ENCODE data around the gene NEMP2. TPM values are rescaled to one million over a fixed set of nuclear protein-coding genes. Genes with fewer than 3 reads are reported as not detected.

The NEMP2 gene
- total RNA-seq, 2 experiments from 2014 or later = 28.8 to 30.0 TPM

DNA sequence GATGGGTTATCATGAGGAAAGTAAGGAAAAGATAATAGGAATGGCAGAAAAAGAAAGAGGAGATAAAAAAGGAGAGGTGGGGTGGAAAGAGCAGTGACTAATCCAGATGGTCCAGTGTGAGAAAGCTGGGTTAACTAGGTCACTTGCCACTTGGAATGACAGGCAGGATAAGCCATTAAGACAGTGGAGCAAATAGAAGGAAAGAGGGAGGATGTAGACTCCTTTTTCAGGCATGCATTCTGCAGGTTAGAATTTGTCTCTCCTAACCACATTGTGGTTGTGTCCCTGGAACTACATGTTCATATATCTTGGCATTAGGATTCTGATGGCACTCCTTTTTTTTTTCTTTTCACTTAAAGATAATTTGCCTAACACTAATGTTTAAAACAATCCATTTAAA, 13.4 kb upstream of the NEMP2 start:
- H3K4me1 Mint-ChIP-seq (ENCODE audit: low read depth) = peaks cover 11% of the 10 kb centered on the region
- DNase-seq = no peak
- intact Hi-C loops (cut with micrococcal nuclease) = no loop called here
- ChIA-PET CTCF (no interaction called here), POLR2A (no interaction called here)
- no peaks in the 10 kb centered on the region for H3K27me3 Mint-ChIP-seq
- H3K4me3 Mint-ChIP-seq = no peak overlapping the region
- peaks cover 8% of the 10 kb centered on the region for H3K36me3 Mint-ChIP-seq
- peaks cover 1% of the 10 kb centered on the region for H3K9me3 Mint-ChIP-seq
- H3K27ac Mint-ChIP-seq = no peak overlapping the region

GRCh38 chr2:190546734-190547133, 12.2 kb upstream of the NEMP2 start:
- intact Hi-C loops (cut with micrococcal nuclease) = no loop called here
- no peaks in the 10 kb centered on the region for H3K27me3 Mint-ChIP-seq
- no peak for DNase-seq
- POLR2A ChIA-PET = no interaction called here
- H3K4me1 Mint-ChIP-seq (ENCODE audit: low read depth) = peaks cover 7% of the 10 kb centered on the region
- peaks cover 17% of the 10 kb centered on the region for H3K36me3 Mint-ChIP-seq
- CTCF ChIA-PET = no interaction called here
- peaks cover 13% of the 10 kb centered on the region for H3K9me3 Mint-ChIP-seq
- no peak overlapping the region for H3K27ac Mint-ChIP-seq
- H3K4me3 Mint-ChIP-seq = no peak overlapping the region

GRCh38 chr2:190545555-190546385, 11.2 kb upstream of the NEMP2 start:
- ChIA-PET CTCF (no interaction called here), POLR2A (no interaction called here)
- no peak overlapping the region for H3K27ac Mint-ChIP-seq
- H3K4me1 Mint-ChIP-seq (ENCODE audit: low read depth) = peaks cover 5% of the 10 kb centered on the region
- peaks cover 22% of the 10 kb centered on the region for H3K9me3 Mint-ChIP-seq
- H3K4me3 Mint-ChIP-seq = no peak overlapping the region
- H3K27me3 Mint-ChIP-seq = no peaks in the 10 kb centered on the region
- H3K36me3 Mint-ChIP-seq = peaks cover 26% of the 10 kb centered on the region
- DNase-seq = no peak
- intact Hi-C loops (cut with micrococcal nuclease) = no loop called here

GRCh38 chr2:190545093-190545492, 10.6 kb upstream of the NEMP2 start:
- Mint-ChIP-seq H3K4me3 (no peak overlapping the region), H3K27me3 (no peaks in the 10 kb centered on the region), H3K36me3 (peaks cover 33% of the 10 kb centered on the region), H3K27ac (no peak overlapping the region), H3K4me1 (ENCODE audit: low read depth) (peaks cover 5% of the 10 kb centered on the region), H3K9me3 (peaks cover 29% of the 10 kb centered on the region)
- intact Hi-C loops (cut with micrococcal nuclease) = no loop called here
- POLR2A ChIA-PET = no interaction called here
- no peak for DNase-seq
- CTCF ChIA-PET = no interaction called here

- no peaks in the 10 kb centered on the region for H3K27me3 Mint-ChIP-seq
- H3K4me1 Mint-ChIP-seq (ENCODE audit: low read depth) = peaks cover 17% of the 10 kb centered on the region
- H3K4me3 Mint-ChIP-seq = no peak overlapping the region
- H3K27ac Mint-ChIP-seq = no peak overlapping the region
- H3K9me3 Mint-ChIP-seq = peaks cover 68% of the 10 kb centered on the region
- ChIA-PET CTCF (no interaction called here), POLR2A (no interaction called here)
- intact Hi-C loops (cut with micrococcal nuclease) = no loop called here
- peaks cover 71% of the 10 kb centered on the region for H3K36me3 Mint-ChIP-seq
- DNase-seq = no peak
These were observed 5.5 kb upstream of the NEMP2 start for GRCh38 chr2:190540048-190540447.

- Mint-ChIP-seq H3K36me3 (peaks cover 73% of the 10 kb centered on the region), H3K9me3 (peaks cover 68% of the 10 kb centered on the region), H3K27me3 (no peaks in the 10 kb centered on the region), H3K4me1 (ENCODE audit: low read depth) (peaks cover 22% of the 10 kb centered on the region), H3K27ac (no peak overlapping the region), H3K4me3 (no peak overlapping the region)
- no peak for DNase-seq
- intact Hi-C loops (cut with micrococcal nuclease) = no loop called here
- ChIA-PET CTCF (no interaction called here), POLR2A (no interaction called here)
These were observed 3.7 kb upstream of the NEMP2 start for GRCh38 chr2:190538201-190538600.

- Mint-ChIP-seq H3K27me3 (no peaks in the 10 kb centered on the region), H3K4me3 (no peak overlapping the region), H3K36me3 (peaks cover 69% of the 10 kb centered on the region), H3K4me1 (ENCODE audit: low read depth) (peaks cover 26% of the 10 kb centered on the region), H3K9me3 (peaks cover 66% of the 10 kb centered on the region), H3K27ac (no peak overlapping the region)
- intact Hi-C loops (cut with micrococcal nuclease) = no loop called here
- ChIA-PET CTCF (no interaction called here), POLR2A (no interaction called here)
- DNase-seq = no peak
These were observed 3.2 kb upstream of the NEMP2 start for GRCh38 chr2:190537765-190538164.

DNA sequence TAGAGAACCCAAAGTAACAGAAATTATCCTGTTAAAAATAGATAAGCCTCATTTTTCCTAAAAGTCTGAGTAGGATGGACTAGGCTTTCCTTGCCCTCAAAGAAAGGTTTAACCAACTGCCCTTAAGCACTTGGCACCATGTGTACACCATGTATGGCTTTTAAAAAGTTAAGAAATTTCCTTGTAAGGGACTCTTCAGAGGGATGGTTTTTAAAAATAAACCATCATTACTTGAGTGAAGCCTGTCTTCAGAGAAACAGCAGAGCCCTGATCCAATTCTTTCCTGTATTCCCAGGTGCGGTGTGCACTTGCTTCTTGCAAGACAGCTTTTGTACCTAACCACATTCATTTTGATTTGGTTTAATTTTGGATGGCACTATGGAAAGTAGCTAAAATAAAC, 1.1 kb upstream of the NEMP2 start:
- Mint-ChIP-seq H3K27ac (peak overlapping the region; percentile 67), H3K9me3 (peaks cover 44% of the 10 kb centered on the region), H3K4me1 (ENCODE audit: low read depth) (peaks cover 46% of the 10 kb centered on the region), H3K27me3 (no peaks in the 10 kb centered on the region), H3K4me3 (peak overlapping the region; percentile 95), H3K36me3 (peaks cover 50% of the 10 kb centered on the region)
- no peak for DNase-seq
- intact Hi-C loops (cut with micrococcal nuclease) = loop anchor here (2.0 kb wide), 1 partner anchor 187 kb away; no protein-coding TSS in a partner anchor
- ChIA-PET POLR2A (no interaction called here), CTCF (no interaction called here)

GRCh38 chr2:190535121-190535439, 558 bp upstream of the NEMP2 start:
- H3K36me3 Mint-ChIP-seq = peaks cover 45% of the 10 kb centered on the region
- intact Hi-C loops (cut with micrococcal nuclease) = loop anchor here (2.0 kb wide), 1 partner anchor 188 kb away; no protein-coding TSS in a partner anchor
- ChIA-PET CTCF (interaction anchor here (3.5 kb wide), 1 partner anchor 145 kb away, joined by 16 read pairs; no protein-coding TSS in a partner anchor), POLR2A (interaction anchor here (1.0 to 1.8 kb wide), 4 partner anchors 125 to 215 kb away, joined by 3 to 11 read pairs (median 4); partner anchors contain the start of gene HIBCH)
- no peaks in the 10 kb centered on the region for H3K27me3 Mint-ChIP-seq
- peaks cover 39% of the 10 kb centered on the region for H3K9me3 Mint-ChIP-seq
- DNase-seq = no peak
- H3K4me1 Mint-ChIP-seq (ENCODE audit: low read depth) = peaks cover 51% of the 10 kb centered on the region
- peak overlapping the region; percentile 95 for H3K4me3 Mint-ChIP-seq
- H3K27ac Mint-ChIP-seq = peak overlapping the region; percentile 99

DNA sequence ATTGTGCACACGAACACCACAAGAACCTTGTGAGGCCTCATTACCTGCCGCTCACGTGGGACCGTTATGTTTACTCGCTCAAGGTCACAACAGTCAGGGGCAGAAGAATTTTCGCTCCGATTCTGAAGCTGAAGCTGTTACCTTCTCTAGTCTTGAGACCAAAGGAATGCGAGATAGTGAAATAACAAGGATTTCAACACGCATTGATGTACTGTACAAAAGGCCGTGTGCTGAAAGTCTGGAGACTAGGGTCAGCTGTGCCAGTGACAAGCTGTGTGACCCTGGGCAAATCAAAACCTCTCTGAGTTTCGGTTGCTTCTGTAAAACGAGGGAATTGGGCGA, 583 bp downstream of the NEMP2 start:
- Mint-ChIP-seq H3K27ac (peak overlapping the region; percentile 99), H3K4me1 (ENCODE audit: low read depth) (peaks cover 62% of the 10 kb centered on the region), H3K9me3 (peaks cover 29% of the 10 kb centered on the region), H3K27me3 (no peaks in the 10 kb centered on the region), H3K4me3 (peak overlapping the region; percentile 95), H3K36me3 (peaks cover 37% of the 10 kb centered on the region)
- intact Hi-C loops (cut with micrococcal nuclease) = loop anchor here (1.0 to 5.0 kb wide), 13 partner anchors 14 to 1092 kb away; partner anchors contain the start of genes ASNSD1, GLS, HIBCH and ORMDL1
- DNase-seq = peak; percentile 75
- ChIA-PET POLR2A (interaction anchor here (0.6 to 1.8 kb wide), 13 partner anchors 18 to 347 kb away, joined by 3 to 11 read pairs (median 3); partner anchors contain the start of genes GLS, HIBCH and MFSD6), CTCF (interaction anchor here (0.6 to 3.5 kb wide), 4 partner anchors 143 to 189 kb away, joined by 3 to 16 read pairs (median 3); no protein-coding TSS in a partner anchor)

DNA sequence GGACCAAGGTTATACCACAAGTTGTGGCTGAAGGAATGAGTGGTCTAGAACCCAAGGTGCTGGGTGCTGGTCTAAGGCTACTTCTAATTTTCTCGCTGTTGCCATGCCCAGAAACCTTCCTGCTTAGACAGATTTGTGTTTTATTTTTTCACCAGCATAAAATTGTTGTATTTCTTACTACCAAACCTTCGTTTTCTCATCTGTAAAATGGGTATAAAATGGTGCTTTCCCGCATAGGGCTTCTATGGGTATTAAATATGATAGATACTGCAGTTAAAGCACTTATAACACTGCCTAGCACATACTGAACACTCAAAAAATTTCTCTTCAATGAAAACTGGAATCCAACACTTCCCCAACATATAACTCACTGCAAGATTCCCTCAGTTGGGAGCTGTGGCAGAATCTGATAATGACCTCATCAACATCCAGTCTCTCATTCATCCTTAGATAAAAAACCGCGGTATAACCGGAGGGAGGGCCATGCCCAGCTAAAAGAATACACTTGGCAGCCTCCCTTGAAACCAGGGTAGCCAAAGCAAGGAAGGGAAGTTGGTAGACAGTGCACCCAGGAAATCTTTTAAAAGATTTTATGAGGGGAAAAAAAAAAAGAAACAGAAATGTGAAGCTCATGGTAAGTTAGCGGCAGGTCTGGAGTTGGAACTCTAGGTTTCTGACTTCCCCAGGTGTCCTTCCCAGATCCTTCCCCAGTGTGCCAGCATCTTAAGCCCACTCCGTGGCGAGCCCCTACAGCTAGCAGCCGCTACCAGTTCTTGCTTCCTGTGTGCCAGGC, 1.2 kb downstream of the NEMP2 start:
- Mint-ChIP-seq H3K27me3 (no peaks in the 10 kb centered on the region), H3K36me3 (peaks cover 31% of the 10 kb centered on the region), H3K9me3 (peaks cover 24% of the 10 kb centered on the region), H3K27ac (peak overlapping the region; percentile 99), H3K4me3 (peak overlapping the region; percentile 95), H3K4me1 (ENCODE audit: low read depth) (peaks cover 66% of the 10 kb centered on the region)
- ChIA-PET POLR2A (interaction anchor here (0.6 to 1.8 kb wide), 9 partner anchors 18 to 187 kb away, joined by 3 to 11 read pairs (median 3); partner anchors contain the start of gene MFSD6), CTCF (interaction anchor here (0.6 to 3.5 kb wide), 5 partner anchors 144 to 267 kb away, joined by 3 to 16 read pairs (median 3); no protein-coding TSS in a partner anchor)
- intact Hi-C loops (cut with micrococcal nuclease) = loop anchor here (1.0 to 5.0 kb wide), 7 partner anchors 259 to 1091 kb away; partner anchors contain the start of genes ASNSD1, GLS, ORMDL1 and OSGEPL1
- DNase-seq = no peak

GRCh38 chr2:190532581-190532980, 1.9 kb downstream of the NEMP2 start:
- peaks cover 26% of the 10 kb centered on the region for H3K36me3 Mint-ChIP-seq
- peaks cover 16% of the 10 kb centered on the region for H3K9me3 Mint-ChIP-seq
- H3K27ac Mint-ChIP-seq = peak overlapping the region; percentile 58
- ChIA-PET POLR2A (interaction anchor here (1.4 kb wide), 1 partner anchor 125 kb away, joined by 6 read pairs; no protein-coding TSS in a partner anchor), CTCF (interaction anchor here (0.6 to 3.5 kb wide), 2 partner anchors 147 to 268 kb away, joined by 4 to 16 read pairs; no protein-coding TSS in a partner anchor)
- no peaks in the 10 kb centered on the region for H3K27me3 Mint-ChIP-seq
- peaks cover 72% of the 10 kb centered on the region for H3K4me1 Mint-ChIP-seq (ENCODE audit: low read depth)
- H3K4me3 Mint-ChIP-seq = peak overlapping the region; percentile 95
- intact Hi-C loops (cut with micrococcal nuclease) = loop anchor here (5.0 kb wide), 6 partner anchors 260 to 1090 kb away; partner anchors contain the start of genes GLS, ORMDL1, OSGEPL1 and PMS1
- no peak for DNase-seq
